Measurements from ENCODE around the gene PCDHB15.
"Not testable (repeated sequence)": the region's sequence is repeated elsewhere in the genome, so short reads cannot be mapped to it uniquely, and the experiment has no call there.

DNA sequence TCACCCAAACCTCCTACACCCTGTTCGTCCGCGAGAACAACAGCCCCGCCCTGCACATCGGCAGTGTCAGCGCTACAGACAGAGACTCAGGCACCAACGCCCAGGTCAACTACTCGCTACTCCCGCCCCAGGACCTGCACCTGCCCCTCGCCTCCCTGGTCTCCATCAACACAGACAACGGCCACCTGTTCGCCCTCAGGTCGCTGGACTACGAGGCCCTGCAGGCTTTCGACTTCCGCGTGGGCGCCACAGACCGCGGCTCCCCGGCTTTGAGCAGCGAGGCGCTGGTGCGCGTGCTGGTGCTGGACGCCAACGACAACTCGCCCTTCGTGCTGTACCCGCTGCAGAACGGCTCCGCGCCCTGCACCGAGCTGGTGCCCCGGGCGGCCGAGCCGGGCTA, 44.1 kb upstream of the PCDHB15 start:
- TF ChIP-seq, protein P1, sequence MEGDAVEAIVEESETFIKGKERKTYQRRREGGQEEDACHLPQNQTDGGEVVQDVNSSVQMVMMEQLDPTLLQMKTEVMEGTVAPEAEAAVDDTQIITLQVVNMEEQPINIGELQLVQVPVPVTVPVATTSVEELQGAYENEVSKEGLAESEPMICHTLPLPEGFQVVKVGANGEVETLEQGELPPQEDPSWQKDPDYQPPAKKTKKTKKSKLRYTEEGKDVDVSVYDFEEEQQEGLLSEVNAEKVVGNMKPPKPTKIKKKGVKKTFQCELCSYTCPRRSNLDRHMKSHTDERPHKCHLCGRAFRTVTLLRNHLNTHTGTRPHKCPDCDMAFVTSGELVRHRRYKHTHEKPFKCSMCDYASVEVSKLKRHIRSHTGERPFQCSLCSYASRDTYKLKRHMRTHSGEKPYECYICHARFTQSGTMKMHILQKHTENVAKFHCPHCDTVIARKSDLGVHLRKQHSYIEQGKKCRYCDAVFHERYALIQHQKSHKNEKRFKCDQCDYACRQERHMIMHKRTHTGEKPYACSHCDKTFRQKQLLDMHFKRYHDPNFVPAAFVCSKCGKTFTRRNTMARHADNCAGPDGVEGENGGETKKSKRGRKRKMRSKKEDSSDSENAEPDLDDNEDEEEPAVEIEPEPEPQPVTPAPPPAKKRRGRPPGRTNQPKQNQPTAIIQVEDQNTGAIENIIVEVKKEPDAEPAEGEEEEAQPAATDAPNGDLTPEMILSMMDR (tag by site-specific recombination; IDR thresholded peaks at IDR 0.05): not testable (repeated sequence)
- not testable (repeated sequence) for TF ChIP-seq ZNF133 (tag by site-specific recombination; IDR thresholded peaks at IDR 0.05); ZSCAN30 (tag by site-specific recombination; IDR thresholded peaks at IDR 0.05); ZNF610 (tag by site-specific recombination; IDR thresholded peaks at IDR 0.05; ENCODE audit: borderline replicate concordance); ZNF777 (tag by site-specific recombination; IDR thresholded peaks at IDR 0.05; ENCODE audit: borderline replicate concordance); ZNF747 (tag by site-specific recombination; IDR thresholded peaks at IDR 0.05); KLF10 (tag by site-specific recombination; IDR thresholded peaks at IDR 0.05); ZNF175 (tag by site-specific recombination; IDR thresholded peaks at IDR 0.05); ZNF549 (tag by site-specific recombination; IDR thresholded peaks at IDR 0.05); ZNF138 (tag by site-specific recombination; IDR thresholded peaks at IDR 0.05; ENCODE audit: borderline replicate concordance); ZNF280D (tag by site-specific recombination; IDR thresholded peaks at IDR 0.05); ZNF776 (tag by site-specific recombination; IDR thresholded peaks at IDR 0.05; ENCODE audit: borderline replicate concordance)
- TF ChIP-seq, protein P2, sequence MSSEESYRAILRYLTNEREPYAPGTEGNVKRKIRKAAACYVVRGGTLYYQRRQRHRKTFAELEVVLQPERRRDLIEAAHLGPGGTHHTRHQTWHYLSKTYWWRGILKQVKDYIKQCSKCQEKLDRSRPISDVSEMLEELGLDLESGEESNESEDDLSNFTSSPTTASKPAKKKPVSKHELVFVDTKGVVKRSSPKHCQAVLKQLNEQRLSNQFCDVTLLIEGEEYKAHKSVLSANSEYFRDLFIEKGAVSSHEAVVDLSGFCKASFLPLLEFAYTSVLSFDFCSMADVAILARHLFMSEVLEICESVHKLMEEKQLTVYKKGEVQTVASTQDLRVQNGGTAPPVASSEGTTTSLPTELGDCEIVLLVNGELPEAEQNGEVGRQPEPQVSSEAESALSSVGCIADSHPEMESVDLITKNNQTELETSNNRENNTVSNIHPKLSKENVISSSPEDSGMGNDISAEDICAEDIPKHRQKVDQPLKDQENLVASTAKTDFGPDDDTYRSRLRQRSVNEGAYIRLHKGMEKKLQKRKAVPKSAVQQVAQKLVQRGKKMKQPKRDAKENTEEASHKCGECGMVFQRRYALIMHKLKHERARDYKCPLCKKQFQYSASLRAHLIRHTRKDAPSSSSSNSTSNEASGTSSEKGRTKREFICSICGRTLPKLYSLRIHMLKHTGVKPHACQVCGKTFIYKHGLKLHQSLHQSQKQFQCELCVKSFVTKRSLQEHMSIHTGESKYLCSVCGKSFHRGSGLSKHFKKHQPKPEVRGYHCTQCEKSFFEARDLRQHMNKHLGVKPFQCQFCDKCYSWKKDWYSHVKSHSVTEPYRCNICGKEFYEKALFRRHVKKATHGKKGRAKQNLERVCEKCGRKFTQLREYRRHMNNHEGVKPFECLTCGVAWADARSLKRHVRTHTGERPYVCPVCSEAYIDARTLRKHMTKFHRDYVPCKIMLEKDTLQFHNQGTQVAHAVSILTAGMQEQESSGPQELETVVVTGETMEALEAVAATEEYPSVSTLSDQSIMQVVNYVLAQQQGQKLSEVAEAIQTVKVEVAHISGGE (tag by site-specific recombination; conservative IDR thresholded peaks at IDR 0.05; ENCODE audit: low read depth): not testable (repeated sequence)

Data from HEK293 (cell line).